Neuronal stem cell (in vitro differentiated cells): ENCODE results near the gene TACC3.

Experiments used
- DNase-seq: peaks from one replicate; pipeline ENCODE4 v3.0.0-alpha.2; 2013; ENCODE audit warnings: low spot score
- H2AFZ ChIP-seq: one replicate; pipeline ENCODE4 v1.6.1; 2013; ENCODE audit warnings: mild to moderate bottlenecking, low read length, inconsistent platforms
- H2AK5ac ChIP-seq: 2 replicates; pipeline ENCODE4 v1.6.1; 2013; ENCODE audit warnings: low read depth, mild to moderate bottlenecking, inconsistent platforms, low read length, moderate library complexity, mixed read lengths
- H2BK120ac ChIP-seq: 2 replicates; pipeline ENCODE4 v1.6.1; 2013; ENCODE audit warnings: low read depth, mild to moderate bottlenecking, inconsistent platforms, low read length, moderate library complexity, mixed read lengths
- H2BK12ac ChIP-seq: one replicate; pipeline ENCODE4 v1.6.1; 2013; ENCODE audit warnings: low read length, inconsistent platforms
- H2BK15ac ChIP-seq: 2 replicates; pipeline ENCODE4 v1.6.1; 2013; ENCODE audit warnings: mild to moderate bottlenecking, low read length, inconsistent platforms, mixed read lengths
- H2BK5ac ChIP-seq: one replicate; pipeline ENCODE4 v1.6.1; 2013; ENCODE audit warnings: inconsistent platforms, mild to moderate bottlenecking, low read length, moderate library complexity
- H3K14ac ChIP-seq: one replicate; pipeline ENCODE4 v1.6.1; 2013; ENCODE audit warnings: low read length, inconsistent platforms
- H3K18ac ChIP-seq: 2 replicates; pipeline ENCODE4 v1.6.1; 2013; ENCODE audit warnings: low read length, inconsistent platforms
- H3K23ac ChIP-seq: 2 replicates; pipeline ENCODE4 v1.6.1; 2013; ENCODE audit warnings: low read depth, mild to moderate bottlenecking, mixed read lengths, low read length, inconsistent platforms; ENCODE audit not compliant: poor library complexity
- H3K27ac ChIP-seq: replicated peaks from 3 replicates; pipeline ENCODE4 v1.5.1; 2013; ENCODE audit warnings: low read length, inconsistent platforms
- H3K27me3 ChIP-seq, 3 experiments: 2 replicates each; pipeline ENCODE4 v1.6.1; 2013; ENCODE audit warnings: low read length in 3 of 3, mild to moderate bottlenecking in 2 of 3, inconsistent platforms in 1 of 3, low read depth in 1 of 3, mixed read lengths in 1 of 3, moderate library complexity in 1 of 3; ENCODE audit not compliant: control insufficient read depth in 3 of 3, insufficient read depth in 3 of 3
- H3K36me3 ChIP-seq, 2 donors: replicated peaks in 1 of 2; 2 replicates each; pipeline ENCODE4 v1.6.1; 2013; ENCODE audit warnings: low read length in 2 of 2; ENCODE audit not compliant: control insufficient read depth in 2 of 2, insufficient read depth in 2 of 2
- H3K4ac ChIP-seq: 2 replicates; pipeline ENCODE4 v1.6.1; 2013; ENCODE audit warnings: inconsistent platforms, mild to moderate bottlenecking, low read length, moderate library complexity
- H3K4me1 ChIP-seq, 2 donors: 1 replicate in 1 of 2; 2 replicates in 1 of 2; pipeline ENCODE4 v1.6.1; 2013; ENCODE audit warnings: low read length in 2 of 2, low read depth in 1 of 2; ENCODE audit not compliant: control insufficient read depth in 2 of 2, insufficient read depth in 1 of 2
- H3K4me2 ChIP-seq: one replicate; pipeline ENCODE4 v1.6.1; 2013; ENCODE audit warnings: mild to moderate bottlenecking, low read length, inconsistent platforms; ENCODE audit not compliant: insufficient read depth, poor library complexity, severe bottlenecking
- H3K4me3 ChIP-seq, 2 donors: 2 replicates each; pipeline ENCODE4 v1.5.1; 2013; ENCODE audit warnings: low read length in 2 of 2, mild to moderate bottlenecking in 2 of 2, inconsistent platforms in 1 of 2, moderate library complexity in 1 of 2
- H3K79me1 ChIP-seq: one replicate; pipeline ENCODE4 v1.6.1; 2013; ENCODE audit warnings: low read depth, mild to moderate bottlenecking, inconsistent platforms, low read length, moderate library complexity
- H3K9ac ChIP-seq: one replicate; pipeline ENCODE4 v1.6.1; 2013; ENCODE audit warnings: mild to moderate bottlenecking, low read depth, low read length, inconsistent platforms; ENCODE audit not compliant: poor library complexity
- H3K9me3 ChIP-seq, 2 donors: replicated peaks in 1 of 2; 2 replicates each; pipeline versions ENCODE3 to v1.6.1; 2013; ENCODE audit warnings: low read length in 2 of 2, mild to moderate bottlenecking in 2 of 2, inconsistent platforms in 1 of 2, low read depth in 1 of 2, mixed read lengths in 1 of 2, moderate library complexity in 1 of 2; ENCODE audit not compliant: control insufficient read depth in 2 of 2, insufficient read depth in 1 of 2
- H4K8ac ChIP-seq: one replicate; pipeline ENCODE4 v1.6.1; 2013; ENCODE audit warnings: low read depth, mild to moderate bottlenecking, inconsistent platforms, low read length, moderate library complexity
- H4K91ac ChIP-seq: one replicate; pipeline ENCODE4 v1.6.1; 2013; ENCODE audit warnings: low read length, low read depth, mild to moderate bottlenecking, inconsistent platforms; ENCODE audit not compliant: poor library complexity
- WGBS, 2 donors: extraction: QIAGEN DNeasy Blood & Tissue Kit; methylation state at CpG; one replicate each; pipeline ENCODE4 v1.1.7; 2013; ENCODE audit warnings: missing lambda C conversion rate in 2 of 2, mixed read lengths in 1 of 2; ENCODE audit not compliant: insufficient read length in 2 of 2, insufficient replicate concordance in 1 of 2; ENCODE audit errors: extremely low coverage in 2 of 2; 5-methylcytosine and 5-hydroxymethylcytosine counted together

Gene TACC3

GRCh38 chr4:1721666-1722550, 587 bp downstream of the TACC3 start:
- Histone ChIP-seq H3K18ac (peak overlapping the region; percentile 92), H3K36me3 (peaks cover 46 to 66% of the 10 kb centered on the region in 2 donors), H3K27ac (peak overlapping the region; percentile 12), H3K4me3 (peak overlapping the region; percentile 89 to 97), H3K9ac (peak overlapping the region; percentile 92), H2BK5ac (peak overlapping the region; percentile 60), H2AFZ (peak overlapping the region; percentile 74), H2BK15ac (no peak overlapping the region), H3K23ac (peak overlapping the region; percentile 62), H4K8ac (no peak overlapping the region), H3K4me1 (peaks cover 16 to 19% of the 10 kb centered on the region in 2 donors), H2AK5ac (peak overlapping the region; percentile 91), H3K4ac (peak overlapping the region; percentile 98), H3K9me3 (peaks cover 0 to 2% of the 10 kb centered on the region in 2 donors), H3K27me3 (no peaks in the 10 kb centered on the region), H4K91ac (no peak overlapping the region), H3K4me2 (peak overlapping the region; percentile 91), H2BK12ac (no peak overlapping the region), H3K79me1 (peaks cover 37% of the 10 kb centered on the region), H3K14ac (peak overlapping the region; percentile 63), H2BK120ac (no peak overlapping the region)
- WGBS, 2 donors = no CpG with 5 or more reads among the region's 61 CpGs
- DNase-seq = no peak

GRCh38 chr4:1722551-1723118, 1.3 kb downstream of the TACC3 start:
- Histone ChIP-seq H3K79me1 (peaks cover 37% of the 10 kb centered on the region), H3K9ac (peak overlapping the region; percentile 91), H2AK5ac (peak overlapping the region; percentile 91), H2BK120ac (no peak overlapping the region), H3K4me1 (peaks cover 16 to 19% of the 10 kb centered on the region in 2 donors), H3K23ac (peak overlapping the region; percentile 62), H2BK12ac (no peak overlapping the region), H4K8ac (no peak overlapping the region), H3K14ac (no peak overlapping the region), H4K91ac (no peak overlapping the region), H3K4me2 (peak overlapping the region; percentile 91), H3K9me3 (peaks cover 0 to 2% of the 10 kb centered on the region in 2 donors), H2BK15ac (no peak overlapping the region), H3K18ac (no peak overlapping the region), H3K27ac (no peak overlapping the region), H3K4ac (no peak overlapping the region), H2AFZ (no peak overlapping the region), H3K27me3 (no peaks in the 10 kb centered on the region), H2BK5ac (no peak overlapping the region), H3K36me3 (peaks cover 46 to 66% of the 10 kb centered on the region in 2 donors), H3K4me3 (peak overlapping the region; percentile 89 to 97)
- WGBS, 2 donors = no CpG with 5 or more reads among the region's 18 CpGs
- DNase-seq = no peak

GRCh38 chr4:1723131-1723801, 1.9 kb downstream of the TACC3 start:
- Histone ChIP-seq H3K4ac (no peak overlapping the region), H2BK120ac (no peak overlapping the region), H2AFZ (no peak overlapping the region), H4K8ac (no peak overlapping the region), H3K79me1 (peaks cover 35% of the 10 kb centered on the region), H3K4me3 (peak overlapping the region; percentile 27 to 89), H3K9me3 (peaks cover 0 to 2% of the 10 kb centered on the region in 2 donors), H3K9ac (peak overlapping the region; percentile 32), H2BK12ac (no peak overlapping the region), H4K91ac (no peak overlapping the region), H3K36me3 (peaks cover 46 to 66% of the 10 kb centered on the region in 2 donors), H3K18ac (no peak overlapping the region), H3K27me3 (no peaks in the 10 kb centered on the region), H3K14ac (no peak overlapping the region), H3K23ac (no peak overlapping the region), H3K27ac (no peak overlapping the region), H3K4me1 (peaks cover 16 to 19% of the 10 kb centered on the region in 2 donors), H2AK5ac (no peak overlapping the region), H2BK15ac (no peak overlapping the region), H3K4me2 (peak overlapping the region; percentile 14), H2BK5ac (no peak overlapping the region)
- DNase-seq = no peak
- WGBS, 2 donors = no CpG with 5 or more reads among the region's 12 CpGs
